MM.1S (cell line): Measurements from ENCODE around the gene ITPR1.

ENCODE experiments used
- DNase-seq: peaks from one replicate; pipeline ENCODE4 v3.0.0-alpha.2; 2015
- H2AFZ ChIP-seq: fragments of 300-600 bp; sonication (generic); 2 replicates; pipeline ENCODE4 v1.6.0; 2016; ENCODE audit warnings: antibody characterized with exemption, low read length
- H3F3A ChIP-seq: fragments of 300-600 bp; sonication (generic); 2 replicates; pipeline ENCODE4 v1.6.1; 2016; ENCODE audit warnings: mild to moderate bottlenecking, antibody characterized with exemption, low read length, moderate library complexity, mixed read lengths; ENCODE audit not compliant: insufficient read depth
- H3K27ac ChIP-seq: fragments of 300-600 bp; sonication (generic); 2 replicates; pipeline ENCODE4 v1.5.1; 2016; ENCODE audit warnings: mild to moderate bottlenecking, low read length
- H3K27me3 ChIP-seq: fragments of 300-600 bp; sonication (generic); replicated peaks from 2 replicates; pipeline ENCODE4 v1.6.0; 2016; ENCODE audit warnings: low read length; ENCODE audit not compliant: insufficient read depth
- H3K36me3 ChIP-seq: fragments of 300-600 bp; sonication (generic); replicated peaks from 2 replicates; pipeline ENCODE4 v1.6.1; 2016; ENCODE audit warnings: mild to moderate bottlenecking, low read length, mixed read lengths; ENCODE audit not compliant: insufficient read depth
- H3K4me1 ChIP-seq: fragments of 300-600 bp; sonication (generic); 2 replicates; pipeline ENCODE4 v1.6.1; 2016; ENCODE audit warnings: low read length, mixed read lengths
- H3K4me2 ChIP-seq: fragments of 300-600 bp; sonication (generic); 2 replicates; pipeline ENCODE4 v1.6.0; 2016; ENCODE audit warnings: low read depth, low read length
- H3K4me3 ChIP-seq: fragments of 300-600 bp; sonication (generic); 2 replicates; pipeline ENCODE4 v1.5.1; 2016; ENCODE audit warnings: low read length, mixed read lengths
- H3K79me2 ChIP-seq: fragments of 300-600 bp; sonication (generic); 2 replicates; pipeline ENCODE4 v1.6.1; 2016; ENCODE audit warnings: mixed run types, low read length, mixed read lengths
- H3K9ac ChIP-seq: fragments of 300-600 bp; sonication (generic); 2 replicates; pipeline ENCODE4 v1.6.1; 2016; ENCODE audit warnings: low read length, mixed read lengths
- H3K9me2 ChIP-seq: fragments of 300-600 bp; sonication (generic); replicated peaks from 2 replicates; pipeline ENCODE4 v1.6.1; 2016; ENCODE audit warnings: mild to moderate bottlenecking, low read length, mixed read lengths; ENCODE audit not compliant: insufficient read depth
- H3K9me3 ChIP-seq: fragments of 300-600 bp; sonication (generic); replicated peaks from 2 replicates; pipeline ENCODE4 v1.6.1; 2016; ENCODE audit warnings: mild to moderate bottlenecking, low read length, mixed read lengths; ENCODE audit not compliant: insufficient read depth
- H4K20me1 ChIP-seq: fragments of 300-600 bp; sonication (generic); 2 replicates; pipeline ENCODE4 v1.6.1; 2016; ENCODE audit warnings: mild to moderate bottlenecking, low read length, moderate library complexity, mixed read lengths; ENCODE audit not compliant: insufficient read depth
- CTCF ChIP-seq: fragments of 300-600 bp; sonication (generic); IDR thresholded peaks from 2 replicates; pipeline ENCODE4 v1.5.1; 2016; ENCODE audit warnings: antibody characterized with exemption, low read length, mixed read lengths
- EZH2 ChIP-seq: fragments of 300-600 bp; sonication (generic); optimal IDR thresholded peaks from 2 replicates; pipeline ENCODE3; 2017; ENCODE audit warnings: low read depth, mild to moderate bottlenecking, antibody characterized with exemption, low read length, mixed read lengths
- EZH2phosphoT487 ChIP-seq: fragments of 300-600 bp; sonication (generic); IDR thresholded peaks from 2 replicates; pipeline ENCODE4 v1.6.1; 2018; ENCODE audit warnings: antibody characterized with exemption, low read length

The ITPR1 gene

GRCh38 chr3:4751502-4752101 lies 258.5 kb downstream of the ITPR1 start:
- H3K79me2 ChIP-seq, result no peaks in the 10 kb centered on the region
- TF ChIP-seq CTCF (no peak), EZH2phosphoT487 (no peak), EZH2 (no peak)
- H3K27me3 ChIP-seq, result no peaks in the 10 kb centered on the region
- no peaks in the 10 kb centered on the region for H3K9me2 ChIP-seq
- no peaks in the 10 kb centered on the region for H3F3A ChIP-seq
- H3K9me3 ChIP-seq, result no peaks in the 10 kb centered on the region
- no peaks in the 10 kb centered on the region for H3K36me3 ChIP-seq
- H3K4me3 ChIP-seq, result no peak overlapping the region
- no peak overlapping the region for H3K9ac ChIP-seq
- no peaks in the 10 kb centered on the region for H4K20me1 ChIP-seq
- no peak overlapping the region for H3K27ac ChIP-seq
- no peaks in the 10 kb centered on the region for H3K4me1 ChIP-seq
- no peak overlapping the region for H2AFZ ChIP-seq
- no peak for DNase-seq
- no peak overlapping the region for H3K4me2 ChIP-seq

- H3K27me3 ChIP-seq, result no peaks in the 10 kb centered on the region
- no peak overlapping the region for H2AFZ ChIP-seq
- TF ChIP-seq EZH2phosphoT487 (no peak), EZH2 (no peak), CTCF (no peak)
- H4K20me1 ChIP-seq, result no peaks in the 10 kb centered on the region
- no peaks in the 10 kb centered on the region for H3K79me2 ChIP-seq
- no peak overlapping the region for H3K4me3 ChIP-seq
- no peak for DNase-seq
- H3F3A ChIP-seq, result no peaks in the 10 kb centered on the region
- no peaks in the 10 kb centered on the region for H3K4me1 ChIP-seq
- no peak overlapping the region for H3K9ac ChIP-seq
- H3K9me2 ChIP-seq, result no peaks in the 10 kb centered on the region
- H3K4me2 ChIP-seq, result no peak overlapping the region
- H3K27ac ChIP-seq, result no peak overlapping the region
- no peaks in the 10 kb centered on the region for H3K36me3 ChIP-seq
- no peaks in the 10 kb centered on the region for H3K9me3 ChIP-seq
Observed at GRCh38 chr3:4752201-4753072, 259.3 kb downstream of the ITPR1 start.

GRCh38 chr3:4753073-4753691 lies 260.0 kb downstream of the ITPR1 start:
- Histone ChIP-seq H3K27ac (no peak overlapping the region), H3F3A (no peaks in the 10 kb centered on the region), H2AFZ (no peak overlapping the region), H3K4me2 (no peak overlapping the region), H3K36me3 (no peaks in the 10 kb centered on the region), H3K4me1 (no peaks in the 10 kb centered on the region), H3K9ac (no peak overlapping the region), H3K79me2 (no peaks in the 10 kb centered on the region), H3K9me2 (no peaks in the 10 kb centered on the region), H3K4me3 (no peak overlapping the region), H4K20me1 (no peaks in the 10 kb centered on the region), H3K9me3 (no peaks in the 10 kb centered on the region), H3K27me3 (no peaks in the 10 kb centered on the region)
- TF ChIP-seq CTCF, result no peak
- TF ChIP-seq EZH2, result no peak
- TF ChIP-seq EZH2phosphoT487, result no peak
- DNase-seq, result no peak
